ENCODE measurements around the gene CBFA2T3.

- TF ChIP-seq CTCF (IDR thresholded peaks at IDR 0.05; ENCODE audit: borderline replicate concordance, extremely low read depth, low read length, poor library complexity, severe bottlenecking) (no peak), EZH2 (IDR thresholded peaks at IDR 0.05; ENCODE audit: borderline replicate concordance, low read depth, low read length, severe bottlenecking) (no peak)
These were observed 11.1 kb downstream of the CBFA2T3 start for GRCh38 chr16:88965826-88966480.

All from DND-41 (cell line).